Activated T-helper 17 cell treated with anti-CD3 and anti-CD28 coated beads, Interleukin-2, amount 50 U/mL, for 72 hours (primary cell): ENCODE measurements around the gene SLIT3. TPM values are rescaled to one million over a fixed set of nuclear protein-coding genes. Genes with fewer than 3 reads are reported as not detected.

Experiments
- ATAC-seq: fragments of 150-1000 bp; cut with Tn5 transposase; replicated peaks from 2 replicates; pipeline ENCODE4 v1.10.0; 2021; ENCODE audit warnings: mild to moderate bottlenecking, moderate library complexity
- H3K27ac Mint-ChIP-seq: one replicate; pipeline ENCODE4 v1.8.0; 2022; ENCODE audit warnings: mixed read lengths
- H3K27me3 Mint-ChIP-seq: one replicate; pipeline ENCODE4 v1.8.0; 2022; ENCODE audit warnings: mixed read lengths
- H3K36me3 Mint-ChIP-seq: one replicate; pipeline ENCODE4 v1.8.0; 2022; ENCODE audit warnings: low read depth, mild to moderate bottlenecking, mixed read lengths
- H3K4me1 Mint-ChIP-seq: one replicate; pipeline ENCODE4 v1.8.0; 2022; ENCODE audit warnings: mixed read lengths
- H3K4me3 Mint-ChIP-seq: one replicate; pipeline ENCODE4 v1.8.0; 2022; ENCODE audit warnings: mild to moderate bottlenecking, mixed read lengths
- H3K9me3 Mint-ChIP-seq: one replicate; pipeline ENCODE4 v1.8.0; 2022; ENCODE audit warnings: mixed read lengths
- total RNA-seq, 2 donors: library from RNA; stranded (reverse); gene quantifications; one replicate each; pipeline ENCODE4 v1.2.3, GENCODE V29; 2022

Gene SLIT3
- total RNA-seq, 2 donors from 2014 or later, result 0.26 TPM; not detected in 1

DNA sequence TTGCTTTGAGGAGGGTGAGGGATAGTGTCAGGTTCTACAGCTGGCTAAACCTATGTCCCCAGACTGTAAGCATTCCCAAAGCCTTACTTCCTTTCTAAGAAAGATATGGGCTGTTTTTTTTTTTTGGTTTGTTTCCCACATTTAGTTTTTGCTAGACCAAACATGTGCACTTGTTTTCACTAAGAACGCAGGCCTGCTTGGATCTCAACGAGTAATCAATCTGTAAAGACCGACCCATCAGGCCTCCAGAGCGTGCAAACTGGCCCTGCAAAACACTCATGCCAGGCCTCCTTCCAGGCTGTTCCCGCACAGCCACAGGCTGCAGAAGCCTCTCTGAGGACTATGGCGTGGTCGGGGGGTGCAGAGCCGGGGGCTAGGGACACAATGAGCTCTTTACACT is 416.9 kb downstream of the SLIT3 start:
- ATAC-seq, result no peak
- no peak overlapping the region for H3K27ac Mint-ChIP-seq

GRCh38 chr5:168883281-168883741 is 417.6 kb downstream of the SLIT3 start:
- H3K4me3 Mint-ChIP-seq, result no peak overlapping the region
- H3K4me1 Mint-ChIP-seq, result no peaks in the 10 kb centered on the region
- H3K27me3 Mint-ChIP-seq, result peaks cover 7% of the 10 kb centered on the region
- no peaks in the 10 kb centered on the region for H3K9me3 Mint-ChIP-seq
- no peaks in the 10 kb centered on the region for H3K36me3 Mint-ChIP-seq
- no peak for ATAC-seq
- H3K27ac Mint-ChIP-seq, result no peak overlapping the region

More for the DNA sequence above, 416.9 kb downstream of the SLIT3 start:
- no peaks in the 10 kb centered on the region for H3K4me1 Mint-ChIP-seq
- H3K36me3 Mint-ChIP-seq, result no peaks in the 10 kb centered on the region
- H3K4me3 Mint-ChIP-seq, result no peak overlapping the region
- H3K9me3 Mint-ChIP-seq, result no peaks in the 10 kb centered on the region
- H3K27me3 Mint-ChIP-seq, result peaks cover 7% of the 10 kb centered on the region

DNA sequence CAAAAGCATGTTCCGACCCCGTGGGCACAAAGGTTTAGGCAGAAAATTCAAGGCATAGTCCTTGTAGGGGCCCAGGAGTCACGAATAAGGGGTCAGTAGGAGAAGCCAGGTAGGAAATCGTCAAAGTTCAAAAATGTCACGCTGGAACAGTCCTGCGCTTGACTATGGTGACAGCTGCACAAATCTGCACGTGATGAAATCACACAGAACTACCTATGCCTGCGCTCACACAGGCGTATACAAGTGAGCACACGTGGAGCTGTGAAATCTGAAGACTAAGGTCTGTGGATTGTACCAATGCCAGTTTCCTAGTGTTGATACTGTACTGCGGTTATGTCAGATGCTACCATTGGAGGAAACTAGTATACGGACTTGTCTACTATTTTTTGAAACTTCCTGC is 418.7 kb downstream of the SLIT3 start:
- Mint-ChIP-seq H3K27me3 (peaks cover 13% of the 10 kb centered on the region), H3K36me3 (no peaks in the 10 kb centered on the region), H3K4me1 (peaks cover under 1% of the 10 kb centered on the region), H3K9me3 (no peaks in the 10 kb centered on the region), H3K4me3 (no peak overlapping the region), H3K27ac (no peak overlapping the region)
- ATAC-seq, result no peak

- H3K4me3 Mint-ChIP-seq, result no peak overlapping the region
- no peak overlapping the region for H3K27ac Mint-ChIP-seq
- no peaks in the 10 kb centered on the region for H3K9me3 Mint-ChIP-seq
- H3K36me3 Mint-ChIP-seq, result no peaks in the 10 kb centered on the region
- peaks cover 4% of the 10 kb centered on the region for H3K4me1 Mint-ChIP-seq
- ATAC-seq, result no peak
- peaks cover 17% of the 10 kb centered on the region for H3K27me3 Mint-ChIP-seq
Observed at GRCh38 chr5:168881427-168882149, 419.4 kb downstream of the SLIT3 start.

- H3K4me1 Mint-ChIP-seq, result peaks cover 4% of the 10 kb centered on the region
- no peak overlapping the region for H3K4me3 Mint-ChIP-seq
- H3K36me3 Mint-ChIP-seq, result no peaks in the 10 kb centered on the region
- no peak overlapping the region for H3K27ac Mint-ChIP-seq
- ATAC-seq, result no peak
- peaks cover 27% of the 10 kb centered on the region for H3K27me3 Mint-ChIP-seq
- H3K9me3 Mint-ChIP-seq, result no peaks in the 10 kb centered on the region
Observed at GRCh38 chr5:168879929-168880328, 421.0 kb downstream of the SLIT3 start.

DNA sequence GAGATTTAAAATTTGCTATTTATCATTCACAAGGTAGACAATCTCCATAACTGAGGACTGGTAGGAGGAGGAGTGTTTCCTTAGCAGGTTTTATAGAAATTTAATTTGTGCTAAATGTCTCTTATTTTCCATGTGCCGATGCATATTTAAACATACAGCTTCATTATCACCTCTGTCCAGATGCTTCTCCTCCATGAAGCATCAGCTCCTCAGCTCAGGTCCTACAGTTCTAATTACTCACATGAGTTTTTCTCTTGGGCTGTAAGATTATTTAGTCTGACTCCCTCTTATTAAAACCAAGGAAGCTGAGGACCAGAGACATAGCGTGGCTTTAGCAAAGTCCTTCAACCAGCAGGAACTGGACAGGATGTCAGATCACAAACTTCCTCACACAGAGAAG is 421.6 kb downstream of the SLIT3 start:
- no peak overlapping the region for H3K27ac Mint-ChIP-seq
- peaks cover 33% of the 10 kb centered on the region for H3K27me3 Mint-ChIP-seq
- H3K9me3 Mint-ChIP-seq, result no peaks in the 10 kb centered on the region
- no peak overlapping the region for H3K4me3 Mint-ChIP-seq
- ATAC-seq, result no peak
- no peaks in the 10 kb centered on the region for H3K36me3 Mint-ChIP-seq
- H3K4me1 Mint-ChIP-seq, result peaks cover 4% of the 10 kb centered on the region

GRCh38 chr5:168878135-168878745 is 422.7 kb downstream of the SLIT3 start:
- Mint-ChIP-seq H3K4me3 (no peak overlapping the region), H3K27me3 (peaks cover 39% of the 10 kb centered on the region), H3K9me3 (no peaks in the 10 kb centered on the region), H3K4me1 (peaks cover 4% of the 10 kb centered on the region), H3K36me3 (no peaks in the 10 kb centered on the region), H3K27ac (no peak overlapping the region)
- no peak for ATAC-seq

- Mint-ChIP-seq H3K27ac (no peak overlapping the region), H3K4me1 (peaks cover 4% of the 10 kb centered on the region), H3K36me3 (no peaks in the 10 kb centered on the region), H3K9me3 (no peaks in the 10 kb centered on the region), H3K4me3 (no peak overlapping the region), H3K27me3 (peaks cover 39% of the 10 kb centered on the region)
- no peak for ATAC-seq
Observed at GRCh38 chr5:168877132-168877892, 423.6 kb downstream of the SLIT3 start.

DNA sequence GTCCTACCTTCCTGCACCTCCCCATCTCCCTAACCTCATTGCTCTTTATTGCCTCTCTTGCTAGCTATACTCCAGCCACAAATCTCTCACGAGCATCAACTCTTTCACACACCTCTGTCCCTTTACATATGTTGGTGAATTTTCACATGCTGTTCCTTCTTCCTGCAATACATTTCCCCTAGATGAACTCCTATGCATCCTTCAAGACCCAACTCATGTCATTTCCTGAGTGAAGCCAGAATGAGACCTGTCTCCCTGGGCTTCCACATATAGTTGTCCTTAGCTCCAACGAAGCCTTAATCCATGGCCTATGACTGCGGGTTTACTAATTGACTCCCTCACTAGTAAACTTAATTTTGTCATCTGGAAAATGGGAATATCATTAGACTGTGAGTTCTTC is 424.5 kb downstream of the SLIT3 start:
- Mint-ChIP-seq H3K36me3 (no peaks in the 10 kb centered on the region), H3K27me3 (peaks cover 39% of the 10 kb centered on the region), H3K27ac (no peak overlapping the region), H3K4me3 (no peak overlapping the region), H3K9me3 (no peaks in the 10 kb centered on the region), H3K4me1 (peaks cover 4% of the 10 kb centered on the region)
- no peak for ATAC-seq

- no peak overlapping the region for H3K4me3 Mint-ChIP-seq
- no peak for ATAC-seq
Observed at GRCh38 chr5:168875832-168876231, 425.1 kb downstream of the SLIT3 start.

GRCh38 chr5:168874713-168875380 is 426.1 kb downstream of the SLIT3 start:
- Mint-ChIP-seq H3K4me1 (peaks cover 4% of the 10 kb centered on the region), H3K36me3 (no peaks in the 10 kb centered on the region), H3K9me3 (no peaks in the 10 kb centered on the region), H3K27me3 (peaks cover 33% of the 10 kb centered on the region), H3K4me3 (no peak overlapping the region), H3K27ac (no peak overlapping the region)
- ATAC-seq, result no peak

More at GRCh38 chr5:168875832-168876231, 425.1 kb downstream of the SLIT3 start:
- Mint-ChIP-seq H3K4me1 (peaks cover 4% of the 10 kb centered on the region), H3K36me3 (no peaks in the 10 kb centered on the region), H3K9me3 (no peaks in the 10 kb centered on the region), H3K27me3 (peaks cover 39% of the 10 kb centered on the region), H3K27ac (no peak overlapping the region)

- Mint-ChIP-seq H3K27me3 (peaks cover 26% of the 10 kb centered on the region), H3K4me1 (peaks cover 4% of the 10 kb centered on the region), H3K36me3 (no peaks in the 10 kb centered on the region), H3K9me3 (no peaks in the 10 kb centered on the region), H3K4me3 (no peak overlapping the region), H3K27ac (no peak overlapping the region)
- ATAC-seq, result no peak
Observed at GRCh38 chr5:168872246-168872645, 428.7 kb downstream of the SLIT3 start.

- H3K4me1 Mint-ChIP-seq, result no peaks in the 10 kb centered on the region
Observed at GRCh38 chr5:168870910-168871309, 430.0 kb downstream of the SLIT3 start.

GRCh38 chr5:168869615-168870227 is 431.2 kb downstream of the SLIT3 start:
- Mint-ChIP-seq H3K4me3 (no peak overlapping the region), H3K36me3 (no peaks in the 10 kb centered on the region), H3K4me1 (no peaks in the 10 kb centered on the region), H3K27me3 (peaks cover 9% of the 10 kb centered on the region), H3K9me3 (no peaks in the 10 kb centered on the region), H3K27ac (no peak overlapping the region)
- no peak for ATAC-seq

More at GRCh38 chr5:168870910-168871309, 430.0 kb downstream of the SLIT3 start:
- no peak overlapping the region for H3K4me3 Mint-ChIP-seq
- no peaks in the 10 kb centered on the region for H3K9me3 Mint-ChIP-seq
- H3K27ac Mint-ChIP-seq, result no peak overlapping the region
- peaks cover 16% of the 10 kb centered on the region for H3K27me3 Mint-ChIP-seq
- H3K36me3 Mint-ChIP-seq, result no peaks in the 10 kb centered on the region
- ATAC-seq, result no peak
